ENCODE data around the gene ADAM19. TPM values are rescaled to one million over a fixed set of nuclear protein-coding genes. Genes with fewer than 3 reads are reported as not detected.

Gene ADAM19
- total and polyA plus RNA-seq, 9 donors: 1.6 to 11.6 (median 3.0) TPM

GRCh38 chr5:157469687-157470086, 105.9 kb downstream of the ADAM19 start:
- no peaks in the 10 kb centered on the region for H3K4me1 ChIP-seq (ENCODE audit: insufficient read depth)
- H3K9me3 ChIP-seq: no peaks in the 10 kb centered on the region
- no peaks in the 10 kb centered on the region for H3K36me3 ChIP-seq
- H3K27me3 ChIP-seq: no peaks in the 10 kb centered on the region
- TF ChIP-seq CTCF (IDR thresholded peaks at IDR 0.05) (no peak), EP300 (IDR thresholded peaks at IDR 0.05) (no peak), POLR2A (IDR thresholded peaks at IDR 0.05) (no peak)
- H3K4me3 ChIP-seq: no peak overlapping the region
- DNase-seq: no peak
- intact Hi-C loops (cut with DNase I): loop anchor here in 1 of 4 donors (10.0 kb wide), 1 partner anchor 95 kb away; no protein-coding TSS in a partner anchor
- H3K27ac ChIP-seq: no peak overlapping the region
- 75% methylated on average over 7 of the region's 7 CpGs for WGBS, 3 donors

- 94 to 98% (median 98%) methylated on average over 7 of the region's 7 CpGs for WGBS, 3 donors
- H3K4me3 ChIP-seq: no peak overlapping the region
- TF ChIP-seq POLR2A (IDR thresholded peaks at IDR 0.05) (no peak), EP300 (IDR thresholded peaks at IDR 0.05) (no peak), CTCF (IDR thresholded peaks at IDR 0.05) (no peak)
- no peaks in the 10 kb centered on the region for H3K4me1 ChIP-seq (ENCODE audit: insufficient read depth)
- H3K36me3 ChIP-seq: no peaks in the 10 kb centered on the region
- H3K27ac ChIP-seq: no peak overlapping the region
- no peaks in the 10 kb centered on the region for H3K9me3 ChIP-seq
- DNase-seq: no peak
- no peaks in the 10 kb centered on the region for H3K27me3 ChIP-seq
- intact Hi-C loops (cut with DNase I): no loop called here
These were observed 106.5 kb downstream of the ADAM19 start for GRCh38 chr5:157469073-157469472.

GRCh38 chr5:157468293-157468965, 107.1 kb downstream of the ADAM19 start:
- no peaks in the 10 kb centered on the region for H3K9me3 ChIP-seq
- DNase-seq: no peak
- WGBS, 3 donors: 91 to 94% (median 92%) methylated on average over 13 of the region's 13 CpGs
- no peak overlapping the region for H3K27ac ChIP-seq
- no peaks in the 10 kb centered on the region for H3K4me1 ChIP-seq (ENCODE audit: insufficient read depth)
- intact Hi-C loops (cut with DNase I): no loop called here
- no peaks in the 10 kb centered on the region for H3K27me3 ChIP-seq
- H3K4me3 ChIP-seq: no peak overlapping the region
- TF ChIP-seq CTCF (IDR thresholded peaks at IDR 0.05) (no peak), POLR2A (IDR thresholded peaks at IDR 0.05) (no peak), EP300 (IDR thresholded peaks at IDR 0.05) (no peak)
- H3K36me3 ChIP-seq: no peaks in the 10 kb centered on the region

- 25 to 31% (median 27%) methylated on average over 4 of the region's 4 CpGs for WGBS, 3 donors
- peak in 1 of 5 donors; percentile 31 for DNase-seq
These were observed 110.9 kb downstream of the ADAM19 start for GRCh38 chr5:157464519-157465171.

More at GRCh38 chr5:157464519-157465171, 110.9 kb downstream of the ADAM19 start:
- Histone ChIP-seq H3K27me3 (no peaks in the 10 kb centered on the region), H3K36me3 (no peaks in the 10 kb centered on the region), H3K9me3 (no peaks in the 10 kb centered on the region), H3K4me1 (ENCODE audit: insufficient read depth) (peaks cover 3% of the 10 kb centered on the region), H3K4me3 (no peak overlapping the region), H3K27ac (no peak overlapping the region)
- intact Hi-C loops (cut with DNase I): no loop called here
- TF ChIP-seq POLR2A (IDR thresholded peaks at IDR 0.05) (no peak), CTCF (IDR thresholded peaks at IDR 0.05) (no peak), EP300 (IDR thresholded peaks at IDR 0.05) (no peak)

Measured in ovary (tissue), 9 donors.